ENCODE data around the gene FLVCR2.

- TF ChIP-seq, protein P1, sequence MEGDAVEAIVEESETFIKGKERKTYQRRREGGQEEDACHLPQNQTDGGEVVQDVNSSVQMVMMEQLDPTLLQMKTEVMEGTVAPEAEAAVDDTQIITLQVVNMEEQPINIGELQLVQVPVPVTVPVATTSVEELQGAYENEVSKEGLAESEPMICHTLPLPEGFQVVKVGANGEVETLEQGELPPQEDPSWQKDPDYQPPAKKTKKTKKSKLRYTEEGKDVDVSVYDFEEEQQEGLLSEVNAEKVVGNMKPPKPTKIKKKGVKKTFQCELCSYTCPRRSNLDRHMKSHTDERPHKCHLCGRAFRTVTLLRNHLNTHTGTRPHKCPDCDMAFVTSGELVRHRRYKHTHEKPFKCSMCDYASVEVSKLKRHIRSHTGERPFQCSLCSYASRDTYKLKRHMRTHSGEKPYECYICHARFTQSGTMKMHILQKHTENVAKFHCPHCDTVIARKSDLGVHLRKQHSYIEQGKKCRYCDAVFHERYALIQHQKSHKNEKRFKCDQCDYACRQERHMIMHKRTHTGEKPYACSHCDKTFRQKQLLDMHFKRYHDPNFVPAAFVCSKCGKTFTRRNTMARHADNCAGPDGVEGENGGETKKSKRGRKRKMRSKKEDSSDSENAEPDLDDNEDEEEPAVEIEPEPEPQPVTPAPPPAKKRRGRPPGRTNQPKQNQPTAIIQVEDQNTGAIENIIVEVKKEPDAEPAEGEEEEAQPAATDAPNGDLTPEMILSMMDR (conservative IDR thresholded peaks at IDR 0.05), result no peak
- TF ChIP-seq EZH2 (IDR thresholded peaks at IDR 0.05; ENCODE audit: low read depth), result no peak
These were observed 981 bp downstream of the FLVCR2 start for GRCh38 chr14:75579338-75579864.

Measured in PC-9 (cell line).